ENCODE results near the gene EYA3.
A peak's percentile ranks its signal among the peaks of the same experiment; 100 is the strongest.

The EYA3 gene

DNA sequence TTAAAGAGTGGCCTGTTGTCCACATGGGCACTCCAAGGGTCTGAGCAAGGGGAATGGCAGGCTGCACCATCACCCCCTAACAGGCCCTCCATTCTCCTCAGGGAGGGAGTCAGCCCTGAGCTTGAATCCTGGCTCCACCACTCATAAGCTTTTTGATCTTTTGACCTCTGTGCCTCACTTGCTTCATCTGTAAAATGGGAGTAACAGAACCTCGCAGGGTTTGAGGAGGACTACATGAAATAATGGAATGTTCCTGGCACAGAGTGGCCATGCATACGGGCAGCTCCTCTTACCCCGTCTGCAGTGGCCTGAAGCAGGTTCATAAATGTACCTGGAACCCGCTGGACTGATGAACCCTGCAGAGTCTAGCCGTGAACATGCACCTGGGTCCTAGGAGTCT, 130.8 kb downstream of the EYA3 start:
- Histone ChIP-seq H3K9me3 (ENCODE audit: insufficient read depth, low read depth, low read length) (no peaks in the 10 kb centered on the region), H3K4me3 (ENCODE audit: low read length) (no peak overlapping the region), H3K36me3 (ENCODE audit: insufficient read depth, low read depth, low read length) (peaks cover 51% of the 10 kb centered on the region), H3K27ac (ENCODE audit: low read length) (no peak overlapping the region), H3K27me3 (ENCODE audit: insufficient read depth, low read length) (no peaks in the 10 kb centered on the region), H3K9ac (ENCODE audit: low read depth, low read length) (no peak overlapping the region), H3K4me1 (ENCODE audit: insufficient read depth, low read length) (0 out of 2 replicates have a peak, but pooled peaks cover 5% of the 10 kb centered on the region)

DNA sequence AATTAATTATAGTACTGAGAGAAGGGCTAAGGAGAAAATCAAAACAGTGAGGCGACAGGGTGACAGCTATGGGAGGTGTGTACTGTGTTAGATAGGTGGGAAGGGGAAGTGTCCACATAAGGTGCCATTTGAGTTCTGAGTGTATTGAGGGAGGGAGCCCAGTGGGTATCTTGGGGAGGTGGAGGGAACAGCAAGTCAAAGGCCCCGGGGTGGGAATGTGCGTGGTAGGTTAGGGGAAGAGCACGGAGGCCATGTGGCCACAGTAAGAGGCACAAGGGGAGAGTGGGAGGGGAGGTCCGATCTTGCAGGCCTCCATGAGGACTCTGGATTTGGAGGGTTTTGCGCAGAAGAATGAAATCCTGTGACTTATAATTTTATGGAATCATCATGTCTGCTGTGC, 131.6 kb downstream of the EYA3 start:
- Histone ChIP-seq H3K36me3 (ENCODE audit: insufficient read depth, low read depth, low read length) (peaks cover 59% of the 10 kb centered on the region), H3K27ac (ENCODE audit: low read length) (no peak overlapping the region)

DNA sequence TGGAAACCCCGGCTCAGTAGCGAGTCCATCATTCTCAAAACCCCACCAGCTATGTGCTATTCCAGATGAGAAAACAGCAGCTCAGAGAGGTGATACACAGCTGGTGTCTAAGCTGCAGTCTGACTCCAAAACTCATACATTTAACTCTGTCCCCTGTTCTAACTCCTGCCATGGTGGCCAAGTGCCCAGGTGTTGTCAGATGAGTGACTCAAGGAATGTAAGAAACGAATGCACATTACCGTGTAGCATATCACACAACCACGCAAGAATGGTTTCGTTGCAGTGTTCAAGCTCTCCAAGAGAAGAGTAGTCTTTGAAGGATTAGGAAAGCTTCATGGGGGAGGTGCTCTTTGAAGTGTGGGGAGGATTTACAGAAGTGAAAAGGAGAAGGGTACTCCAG, 133.3 kb downstream of the EYA3 start:
- Histone ChIP-seq H3K9ac (ENCODE audit: low read depth, low read length) (no peak overlapping the region), H3K4me3 (ENCODE audit: low read length) (no peak overlapping the region), H3K36me3 (ENCODE audit: insufficient read depth, low read depth, low read length) (peaks cover 71% of the 10 kb centered on the region), H3K4me1 (ENCODE audit: insufficient read depth, low read length) (no peaks in the 10 kb centered on the region), H3K27ac (ENCODE audit: low read length) (no peak overlapping the region), H3K9me3 (ENCODE audit: insufficient read depth, low read depth, low read length) (no peaks in the 10 kb centered on the region), H3K27me3 (ENCODE audit: insufficient read depth, low read length) (no peaks in the 10 kb centered on the region)

More for the DNA sequence above, 131.6 kb downstream of the EYA3 start:
- Histone ChIP-seq H3K9ac (ENCODE audit: low read depth, low read length) (no peak overlapping the region), H3K4me3 (ENCODE audit: low read length) (no peak overlapping the region), H3K27me3 (ENCODE audit: insufficient read depth, low read length) (no peaks in the 10 kb centered on the region), H3K9me3 (ENCODE audit: insufficient read depth, low read depth, low read length) (no peaks in the 10 kb centered on the region), H3K4me1 (ENCODE audit: insufficient read depth, low read length) (0 out of 2 replicates have a peak, but pooled peaks cover 5% of the 10 kb centered on the region)

DNA sequence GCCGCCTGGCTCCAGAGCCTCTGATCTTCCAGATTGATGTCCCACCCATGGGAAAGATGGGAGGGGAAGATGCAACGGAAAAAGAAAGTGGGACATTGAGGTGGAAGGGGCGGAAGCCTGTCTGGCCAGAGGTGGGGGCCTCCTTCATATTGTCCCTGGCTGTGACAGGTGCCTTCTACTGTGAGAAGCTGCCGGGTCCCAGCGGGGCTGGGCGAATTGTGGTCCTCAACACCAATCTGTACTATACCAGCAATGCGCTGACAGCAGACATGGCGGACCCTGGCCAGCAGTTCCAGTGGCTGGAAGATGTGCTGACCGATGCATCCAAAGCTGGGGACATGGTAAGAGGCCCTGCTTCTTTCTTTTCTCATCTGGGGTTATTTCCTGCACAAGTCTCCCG, 134.2 kb downstream of the EYA3 start:
- H3K4me1 ChIP-seq (ENCODE audit: insufficient read depth, low read length) = no peaks in the 10 kb centered on the region

DNA sequence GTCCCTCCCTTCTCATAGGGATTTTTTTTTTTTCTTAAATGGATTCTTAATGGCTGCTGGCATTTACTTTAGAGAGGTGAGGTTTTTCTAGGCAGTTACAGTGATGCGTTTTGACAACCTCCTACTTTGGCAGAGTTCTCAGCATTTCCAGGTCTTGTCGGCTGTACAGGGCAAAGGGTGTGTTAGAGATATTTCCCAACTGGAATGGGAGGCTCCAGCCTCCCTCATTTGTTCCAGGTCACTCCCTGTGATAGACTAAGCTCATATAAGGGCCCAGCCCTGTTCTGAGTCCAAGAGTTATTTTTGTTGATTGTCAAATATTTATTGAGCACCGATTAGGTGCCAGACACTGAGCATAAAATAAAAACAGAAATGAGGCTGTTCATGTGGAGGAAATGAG, 136.3 kb downstream of the EYA3 start:
- no peaks in the 10 kb centered on the region for H3K4me1 ChIP-seq (ENCODE audit: insufficient read depth, low read length)
- no peaks in the 10 kb centered on the region for H3K9me3 ChIP-seq (ENCODE audit: insufficient read depth, low read depth, low read length)
- no peak overlapping the region for H3K4me3 ChIP-seq (ENCODE audit: low read length)
- H3K27me3 ChIP-seq (ENCODE audit: insufficient read depth, low read length) = no peaks in the 10 kb centered on the region
- H3K36me3 ChIP-seq (ENCODE audit: insufficient read depth, low read depth, low read length) = peaks cover 80% of the 10 kb centered on the region
- no peak overlapping the region for H3K27ac ChIP-seq (ENCODE audit: low read length)
- no peak overlapping the region for H3K9ac ChIP-seq (ENCODE audit: low read depth, low read length)

More for the DNA sequence above, 134.2 kb downstream of the EYA3 start:
- no peak overlapping the region for H3K4me3 ChIP-seq (ENCODE audit: low read length)
- H3K27me3 ChIP-seq (ENCODE audit: insufficient read depth, low read length) = no peaks in the 10 kb centered on the region
- H3K36me3 ChIP-seq (ENCODE audit: insufficient read depth, low read depth, low read length) = peaks cover 80% of the 10 kb centered on the region
- no peak overlapping the region for H3K27ac ChIP-seq (ENCODE audit: low read length)
- H3K9me3 ChIP-seq (ENCODE audit: insufficient read depth, low read depth, low read length) = no peaks in the 10 kb centered on the region
- no peak overlapping the region for H3K9ac ChIP-seq (ENCODE audit: low read depth, low read length)

DNA sequence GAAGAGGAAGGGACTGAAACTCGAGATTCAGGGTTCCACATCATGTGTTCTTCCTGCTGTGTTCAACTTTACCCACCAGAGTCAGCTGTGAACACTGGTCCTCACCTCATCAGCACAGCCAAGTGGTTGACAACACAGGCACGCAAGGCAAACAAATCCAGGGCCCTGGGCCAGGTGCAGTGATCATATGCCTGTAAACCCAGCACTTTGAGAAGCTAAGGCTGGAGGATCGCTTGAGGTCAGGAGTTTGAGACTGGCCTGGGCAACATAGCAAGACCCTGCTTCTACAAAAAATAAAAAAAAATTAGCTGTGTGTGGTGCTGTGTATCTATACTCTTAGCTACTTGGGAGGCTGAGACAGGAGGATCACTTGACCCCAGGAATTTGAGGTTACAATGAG, 137.0 kb downstream of the EYA3 start:
- Histone ChIP-seq H3K9me3 (ENCODE audit: insufficient read depth, low read depth, low read length) (no peaks in the 10 kb centered on the region), H3K4me3 (ENCODE audit: low read length) (no peak overlapping the region), H3K9ac (ENCODE audit: low read depth, low read length) (no peak overlapping the region), H3K27me3 (ENCODE audit: insufficient read depth, low read length) (no peaks in the 10 kb centered on the region), H3K4me1 (ENCODE audit: insufficient read depth, low read length) (no peaks in the 10 kb centered on the region), H3K36me3 (ENCODE audit: insufficient read depth, low read depth, low read length) (peaks cover 83% of the 10 kb centered on the region), H3K27ac (ENCODE audit: low read length) (no peak overlapping the region)

DNA sequence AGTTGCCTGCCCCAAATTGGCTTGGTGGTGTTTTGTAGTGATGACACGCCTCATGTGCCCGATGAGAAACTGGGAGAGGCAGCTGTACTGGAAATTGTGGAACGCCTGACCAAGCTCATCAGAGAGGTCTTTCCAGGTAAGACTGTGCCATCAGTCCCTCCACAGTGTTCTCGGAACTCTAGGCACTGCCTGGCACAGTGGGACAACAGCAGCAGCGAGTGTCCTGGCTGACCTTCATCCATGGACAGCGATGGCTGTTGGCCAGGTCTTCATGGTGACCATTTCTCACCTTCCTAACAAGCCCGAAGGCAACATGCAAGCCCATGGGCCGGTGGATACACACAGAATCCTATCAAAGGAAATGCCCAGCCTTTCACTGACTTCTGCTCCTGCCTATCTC, 139.4 kb downstream of the EYA3 start:
- H3K27ac ChIP-seq (ENCODE audit: low read length) = no peak overlapping the region
- no peak overlapping the region for H3K9ac ChIP-seq (ENCODE audit: low read depth, low read length)
- H3K4me1 ChIP-seq (ENCODE audit: insufficient read depth, low read length) = no peaks in the 10 kb centered on the region
- H3K27me3 ChIP-seq (ENCODE audit: insufficient read depth, low read length) = no peaks in the 10 kb centered on the region
- no peaks in the 10 kb centered on the region for H3K9me3 ChIP-seq (ENCODE audit: insufficient read depth, low read depth, low read length)
- H3K36me3 ChIP-seq (ENCODE audit: insufficient read depth, low read depth, low read length) = peaks cover 83% of the 10 kb centered on the region
- H3K4me3 ChIP-seq (ENCODE audit: low read length) = no peak overlapping the region

DNA sequence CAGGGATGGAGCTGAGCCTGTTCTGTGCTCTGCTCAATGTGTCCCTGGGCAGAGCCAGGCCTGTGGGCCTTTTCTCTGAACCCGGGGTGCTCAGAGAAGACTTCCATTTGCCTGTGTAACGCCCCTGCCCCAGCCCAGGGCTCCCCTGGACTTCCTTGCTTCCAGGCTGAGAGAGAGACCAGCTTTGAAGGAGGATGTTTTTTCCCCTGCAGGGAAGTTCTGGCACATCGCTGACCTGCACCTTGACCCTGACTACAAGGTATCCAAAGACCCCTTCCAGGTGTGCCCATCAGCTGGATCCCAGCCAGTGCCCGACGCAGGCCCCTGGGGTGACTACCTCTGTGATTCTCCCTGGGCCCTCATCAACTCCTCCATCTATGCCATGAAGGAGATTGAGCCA, 143.4 kb downstream of the EYA3 start:
- Histone ChIP-seq H3K9ac (ENCODE audit: low read depth, low read length) (no peak overlapping the region), H3K4me3 (ENCODE audit: low read length) (no peak overlapping the region), H3K36me3 (ENCODE audit: insufficient read depth, low read depth, low read length) (peaks cover 79% of the 10 kb centered on the region), H3K9me3 (ENCODE audit: insufficient read depth, low read depth, low read length) (no peaks in the 10 kb centered on the region), H3K4me1 (ENCODE audit: insufficient read depth, low read length) (peaks cover 1% of the 10 kb centered on the region; the same call in 1 of the 2 replicates), H3K27me3 (ENCODE audit: insufficient read depth, low read length) (no peaks in the 10 kb centered on the region), H3K27ac (ENCODE audit: low read length) (no peak overlapping the region)

DNA sequence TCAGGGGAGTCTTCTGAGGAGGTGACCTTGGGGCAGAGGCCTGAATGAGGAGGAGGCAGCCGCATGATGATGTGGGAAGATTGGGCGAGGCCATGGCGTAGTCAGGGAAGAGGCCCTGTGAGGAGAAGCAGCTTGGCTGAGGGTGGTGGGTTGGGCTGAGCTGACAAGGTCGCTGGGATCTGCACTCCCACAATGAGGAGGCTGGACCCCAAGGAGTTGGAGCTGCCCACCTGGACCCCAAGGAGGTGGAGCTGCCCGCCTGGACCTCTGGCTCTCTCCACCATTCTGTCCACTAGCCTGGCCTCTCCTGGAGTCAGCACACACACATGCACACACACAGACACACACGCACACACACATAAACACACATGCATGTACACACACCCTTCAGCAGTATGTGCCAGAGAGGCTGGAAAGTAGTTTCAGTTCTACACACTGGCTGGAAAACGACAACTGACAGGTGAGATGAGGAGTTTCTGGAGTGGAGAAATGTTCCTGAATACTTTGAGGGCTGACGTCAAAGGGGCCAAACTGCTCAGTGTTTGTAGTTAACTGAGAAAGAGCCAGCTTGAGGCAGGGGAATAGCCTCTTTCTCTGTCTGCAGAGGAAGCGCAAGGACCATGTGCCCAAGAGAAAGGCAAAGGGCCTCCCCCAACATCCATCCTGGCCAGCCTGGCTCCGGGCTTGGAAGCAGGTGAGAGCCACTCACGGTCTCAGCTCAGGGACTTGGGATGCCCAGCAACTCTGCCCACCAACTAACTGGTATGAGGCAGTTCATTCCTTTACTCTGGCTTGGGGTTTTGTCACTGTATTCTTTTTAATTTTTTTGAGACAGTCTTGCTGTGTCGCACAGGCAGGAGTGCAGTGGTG, 146.5 kb downstream of the EYA3 start:
- Histone ChIP-seq H3K4me1 (ENCODE audit: insufficient read depth, low read length) (peaks cover 20% of the 10 kb centered on the region), H3K36me3 (ENCODE audit: insufficient read depth, low read depth, low read length) (peaks cover 60% of the 10 kb centered on the region), H3K27ac (ENCODE audit: low read length) (no peak overlapping the region), H3K27me3 (ENCODE audit: insufficient read depth, low read length) (no peaks in the 10 kb centered on the region), H3K9ac (ENCODE audit: low read depth, low read length) (no peak overlapping the region), H3K4me3 (ENCODE audit: low read length) (no peak overlapping the region), H3K9me3 (ENCODE audit: insufficient read depth, low read depth, low read length) (no peaks in the 10 kb centered on the region)

DNA sequence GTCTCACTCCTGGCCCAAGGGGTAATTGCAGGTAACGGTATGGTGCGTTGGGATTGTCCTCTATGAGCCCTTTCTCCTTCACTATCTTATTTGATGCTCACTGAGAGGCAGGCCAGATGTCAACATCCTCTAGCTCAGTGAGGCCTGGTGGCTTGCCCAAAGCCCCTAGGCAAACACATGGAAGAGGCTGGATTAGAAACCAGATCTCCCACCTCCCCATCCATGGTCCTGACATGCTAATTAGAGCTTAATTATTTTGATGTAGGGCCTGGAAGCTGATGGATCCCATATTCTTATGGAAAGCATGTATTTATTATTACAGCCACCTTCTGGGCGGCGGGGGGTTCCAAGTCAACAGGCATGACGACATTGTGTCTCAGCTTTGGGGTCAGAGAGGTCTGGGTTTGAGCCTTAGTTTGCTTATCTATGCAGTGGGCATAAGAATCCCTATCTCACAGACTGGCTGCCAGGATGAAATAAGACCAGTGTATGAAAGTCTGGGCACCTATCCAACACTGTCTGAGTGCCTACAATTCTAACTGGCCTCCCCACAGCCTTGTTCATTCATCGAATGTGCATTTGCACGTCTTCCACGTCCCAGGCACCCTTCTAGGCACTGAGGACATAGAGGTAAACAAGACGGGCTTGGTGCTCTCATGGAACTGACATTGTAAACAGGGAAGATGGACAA, 147.4 kb downstream of the EYA3 start:
- Histone ChIP-seq H3K4me3 (ENCODE audit: low read length) (no peak overlapping the region), H3K9me3 (ENCODE audit: insufficient read depth, low read depth, low read length) (no peaks in the 10 kb centered on the region), H3K4me1 (ENCODE audit: insufficient read depth, low read length) (peaks cover 20% of the 10 kb centered on the region), H3K9ac (ENCODE audit: low read depth, low read length) (no peak overlapping the region), H3K27ac (ENCODE audit: low read length) (no peak overlapping the region), H3K36me3 (ENCODE audit: insufficient read depth, low read depth, low read length) (peaks cover 52% of the 10 kb centered on the region), H3K27me3 (ENCODE audit: insufficient read depth, low read length) (0 out of 2 replicates have a peak, but pooled peaks cover under 1% of the 10 kb centered on the region)

DNA sequence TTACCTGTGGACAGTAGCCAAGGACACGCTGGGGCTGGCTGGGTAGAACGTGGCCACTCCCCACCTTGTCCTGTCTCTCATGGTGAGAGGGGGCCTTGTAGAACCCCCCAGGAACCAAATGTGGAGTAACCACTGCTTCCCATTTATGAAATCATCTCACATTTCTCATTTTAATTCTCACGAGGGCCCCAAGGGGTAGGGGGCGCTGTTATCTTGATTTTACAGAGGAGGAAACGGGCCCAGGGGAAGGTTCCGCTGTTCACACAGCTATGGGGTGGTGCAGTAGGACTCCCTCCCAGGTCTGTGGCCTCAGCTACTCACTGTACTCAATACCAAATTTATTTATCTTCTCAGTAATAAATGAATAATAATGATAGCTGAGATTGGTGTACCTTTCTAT, 148.1 kb downstream of the EYA3 start:
- Histone ChIP-seq H3K9ac (ENCODE audit: low read depth, low read length) (peak overlapping the region; percentile 40; the same call in 1 of the 2 replicates), H3K27me3 (ENCODE audit: insufficient read depth, low read length) (peaks cover 7% of the 10 kb centered on the region), H3K27ac (ENCODE audit: low read length) (no peak overlapping the region), H3K9me3 (ENCODE audit: insufficient read depth, low read depth, low read length) (no peaks in the 10 kb centered on the region), H3K4me3 (ENCODE audit: low read length) (no peak overlapping the region), H3K36me3 (ENCODE audit: insufficient read depth, low read depth, low read length) (peaks cover 45% of the 10 kb centered on the region), H3K4me1 (ENCODE audit: insufficient read depth, low read length) (peaks cover 20% of the 10 kb centered on the region)

DNA sequence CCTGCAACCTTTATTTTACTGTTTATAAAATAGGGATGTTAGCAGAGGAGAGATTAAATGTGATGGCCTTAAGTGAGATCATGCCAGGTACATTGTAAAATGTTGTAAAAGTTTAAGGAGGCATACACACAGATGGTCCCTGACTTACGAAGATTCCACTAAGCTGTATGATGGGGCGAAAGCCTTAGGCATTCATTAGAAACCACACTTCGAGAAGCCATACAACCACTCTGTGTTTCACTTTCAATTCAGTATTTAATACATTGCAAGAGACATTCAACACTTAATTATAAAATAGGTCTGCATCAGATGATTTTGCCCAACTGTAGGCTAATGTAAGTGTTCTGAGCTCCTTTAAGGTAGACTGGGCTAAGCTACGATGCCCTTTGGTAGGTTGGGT, 149.9 kb downstream of the EYA3 start:
- H3K9me3 ChIP-seq (ENCODE audit: insufficient read depth, low read depth, low read length) = no peaks in the 10 kb centered on the region
- H3K27ac ChIP-seq (ENCODE audit: low read length) = peak overlapping the region; percentile 45
- peak overlapping the region; percentile 67 for H3K9ac ChIP-seq (ENCODE audit: low read depth, low read length)
- H3K36me3 ChIP-seq (ENCODE audit: insufficient read depth, low read depth, low read length) = peaks cover 32% of the 10 kb centered on the region
- peaks cover 23% of the 10 kb centered on the region for H3K4me1 ChIP-seq (ENCODE audit: insufficient read depth, low read length)
- H3K4me3 ChIP-seq (ENCODE audit: low read length) = peak overlapping the region; percentile 97
- H3K27me3 ChIP-seq (ENCODE audit: insufficient read depth, low read length) = peaks cover 11% of the 10 kb centered on the region

Measured in iPS-20b (cell line).